ENCODE measurements around the gene KLK10.

Gene KLK10

GRCh38 chr19:50967929-50968715 lies 51.4 kb downstream of the KLK10 start:
- DNase-seq (ENCODE audit: low read depth): no peak

GRCh38 chr19:50964266-50964665 lies 55.2 kb downstream of the KLK10 start:
- no peak for DNase-seq (ENCODE audit: low read depth)

- no peak for DNase-seq (ENCODE audit: low read depth)
These were observed 56.1 kb downstream of the KLK10 start for GRCh38 chr19:50963381-50963780.
